ENCODE measurements around the gene CXorf58.

GRCh38 chrX:23887918-23888317 lies 19.9 kb upstream of the CXorf58 start:
- TF ChIP-seq EP300 (IDR thresholded peaks at IDR 0.05) = no peak
- no peak for TF ChIP-seq POLR2AphosphoS5 (IDR thresholded peaks at IDR 0.05)
